ENCODE results near the gene ZNHIT6.

DNA sequence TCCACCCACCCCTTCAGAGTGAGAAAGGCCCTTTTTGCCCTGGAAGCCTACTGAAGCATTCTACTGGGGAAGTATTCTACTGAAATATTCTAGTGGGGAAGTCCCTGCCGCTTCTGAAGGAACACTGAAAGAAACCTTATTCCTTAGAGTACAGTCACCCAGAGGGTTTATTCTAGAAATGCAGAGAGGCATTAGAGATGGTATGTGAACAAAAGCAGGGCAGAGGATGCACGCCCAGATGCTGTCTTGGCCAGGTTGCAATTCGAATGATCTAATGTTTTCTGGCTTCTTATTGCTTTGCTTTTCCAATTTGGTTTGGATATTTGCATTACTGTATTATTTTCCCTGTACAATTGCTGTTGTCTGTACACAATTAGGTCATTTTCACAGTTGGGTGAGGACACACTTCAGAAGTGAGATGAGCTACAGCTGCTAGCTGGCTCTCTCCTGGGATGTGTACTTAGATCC, 90.6 kb downstream of the ZNHIT6 start:
- TF ChIP-seq EZH2 (IDR thresholded peaks at IDR 0.05; ENCODE audit: insufficient read depth, low read length), result no peak
- TF ChIP-seq, protein P1, sequence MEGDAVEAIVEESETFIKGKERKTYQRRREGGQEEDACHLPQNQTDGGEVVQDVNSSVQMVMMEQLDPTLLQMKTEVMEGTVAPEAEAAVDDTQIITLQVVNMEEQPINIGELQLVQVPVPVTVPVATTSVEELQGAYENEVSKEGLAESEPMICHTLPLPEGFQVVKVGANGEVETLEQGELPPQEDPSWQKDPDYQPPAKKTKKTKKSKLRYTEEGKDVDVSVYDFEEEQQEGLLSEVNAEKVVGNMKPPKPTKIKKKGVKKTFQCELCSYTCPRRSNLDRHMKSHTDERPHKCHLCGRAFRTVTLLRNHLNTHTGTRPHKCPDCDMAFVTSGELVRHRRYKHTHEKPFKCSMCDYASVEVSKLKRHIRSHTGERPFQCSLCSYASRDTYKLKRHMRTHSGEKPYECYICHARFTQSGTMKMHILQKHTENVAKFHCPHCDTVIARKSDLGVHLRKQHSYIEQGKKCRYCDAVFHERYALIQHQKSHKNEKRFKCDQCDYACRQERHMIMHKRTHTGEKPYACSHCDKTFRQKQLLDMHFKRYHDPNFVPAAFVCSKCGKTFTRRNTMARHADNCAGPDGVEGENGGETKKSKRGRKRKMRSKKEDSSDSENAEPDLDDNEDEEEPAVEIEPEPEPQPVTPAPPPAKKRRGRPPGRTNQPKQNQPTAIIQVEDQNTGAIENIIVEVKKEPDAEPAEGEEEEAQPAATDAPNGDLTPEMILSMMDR (IDR thresholded peaks at IDR 0.05; ENCODE audit: insufficient read depth, low read depth, low read length), result no peak

All from astrocyte (in vitro differentiated cells and primary cell).